ENCODE data around the gene NFATC3.
"Not testable (repeated sequence)": the region's sequence is repeated elsewhere in the genome, so short reads cannot be mapped to it uniquely, and the experiment has no call there.

NFATC3 gene

DNA sequence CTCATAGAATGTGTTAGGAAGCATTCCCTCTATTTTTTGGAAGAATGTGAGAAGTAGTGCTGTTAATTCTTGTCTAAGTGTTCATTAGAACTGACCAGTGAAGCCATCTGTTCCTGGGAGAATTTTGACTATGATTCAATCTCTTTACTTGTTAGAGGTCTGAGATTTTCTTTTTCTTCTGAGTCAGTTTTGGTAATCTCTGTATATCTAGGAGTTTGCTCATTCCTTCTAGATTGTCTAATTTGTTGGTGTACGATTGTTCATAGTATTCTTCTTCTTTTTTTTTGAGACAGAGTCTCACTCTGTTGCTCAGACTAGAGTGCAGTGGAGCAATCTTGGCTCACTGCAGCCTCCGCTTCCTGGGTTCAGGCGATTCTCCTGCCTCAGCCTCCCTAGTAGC lies 20.4 kb downstream of the NFATC3 start:
- no peak for DNase-seq (ENCODE audit: extremely low read depth, low read depth)
- TF ChIP-seq, protein P1, sequence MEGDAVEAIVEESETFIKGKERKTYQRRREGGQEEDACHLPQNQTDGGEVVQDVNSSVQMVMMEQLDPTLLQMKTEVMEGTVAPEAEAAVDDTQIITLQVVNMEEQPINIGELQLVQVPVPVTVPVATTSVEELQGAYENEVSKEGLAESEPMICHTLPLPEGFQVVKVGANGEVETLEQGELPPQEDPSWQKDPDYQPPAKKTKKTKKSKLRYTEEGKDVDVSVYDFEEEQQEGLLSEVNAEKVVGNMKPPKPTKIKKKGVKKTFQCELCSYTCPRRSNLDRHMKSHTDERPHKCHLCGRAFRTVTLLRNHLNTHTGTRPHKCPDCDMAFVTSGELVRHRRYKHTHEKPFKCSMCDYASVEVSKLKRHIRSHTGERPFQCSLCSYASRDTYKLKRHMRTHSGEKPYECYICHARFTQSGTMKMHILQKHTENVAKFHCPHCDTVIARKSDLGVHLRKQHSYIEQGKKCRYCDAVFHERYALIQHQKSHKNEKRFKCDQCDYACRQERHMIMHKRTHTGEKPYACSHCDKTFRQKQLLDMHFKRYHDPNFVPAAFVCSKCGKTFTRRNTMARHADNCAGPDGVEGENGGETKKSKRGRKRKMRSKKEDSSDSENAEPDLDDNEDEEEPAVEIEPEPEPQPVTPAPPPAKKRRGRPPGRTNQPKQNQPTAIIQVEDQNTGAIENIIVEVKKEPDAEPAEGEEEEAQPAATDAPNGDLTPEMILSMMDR (IDR thresholded peaks at IDR 0.05; ENCODE audit: low read depth, low read length, missing control alignments): no peak
- no peak overlapping the region for H3K4me3 ChIP-seq (replicated peaks; ENCODE audit: low read depth, low read length)

DNA sequence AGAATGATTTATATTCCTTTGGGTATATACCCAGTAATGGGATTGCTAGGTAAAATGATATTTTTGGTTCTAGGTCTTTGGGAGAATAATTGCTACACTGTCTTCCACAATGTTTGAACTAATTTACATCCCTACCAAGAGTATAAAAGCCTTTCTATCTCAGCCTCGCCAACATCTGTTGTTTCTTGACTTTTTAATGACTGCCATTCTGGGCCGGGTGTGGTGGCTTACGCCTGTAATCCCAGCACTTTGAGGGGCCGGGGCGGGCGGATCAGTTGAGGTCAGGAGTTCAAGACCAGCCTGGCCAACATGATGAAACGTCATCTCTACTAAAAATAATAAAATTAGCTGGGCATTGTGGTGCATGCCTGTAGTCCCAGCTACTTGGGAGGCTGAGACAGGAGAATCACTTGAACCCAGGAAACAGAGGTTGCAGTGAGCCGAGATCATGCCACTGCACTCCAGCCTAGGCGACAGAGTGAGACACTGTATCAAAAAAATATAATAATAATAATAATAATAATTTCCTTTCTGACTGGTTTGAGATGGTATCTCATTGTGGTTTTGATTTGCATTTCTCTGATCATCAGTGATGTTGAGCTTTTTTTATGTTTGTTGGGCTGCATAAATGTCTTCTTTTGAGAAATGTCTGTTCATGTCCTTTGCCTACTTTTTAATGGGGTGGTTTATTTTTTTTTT lies 22.2 kb downstream of the NFATC3 start:
- not testable (repeated sequence) for DNase-seq (ENCODE audit: extremely low read depth, low read depth); H3K4me3 ChIP-seq (replicated peaks; ENCODE audit: low read depth, low read length)

DNA sequence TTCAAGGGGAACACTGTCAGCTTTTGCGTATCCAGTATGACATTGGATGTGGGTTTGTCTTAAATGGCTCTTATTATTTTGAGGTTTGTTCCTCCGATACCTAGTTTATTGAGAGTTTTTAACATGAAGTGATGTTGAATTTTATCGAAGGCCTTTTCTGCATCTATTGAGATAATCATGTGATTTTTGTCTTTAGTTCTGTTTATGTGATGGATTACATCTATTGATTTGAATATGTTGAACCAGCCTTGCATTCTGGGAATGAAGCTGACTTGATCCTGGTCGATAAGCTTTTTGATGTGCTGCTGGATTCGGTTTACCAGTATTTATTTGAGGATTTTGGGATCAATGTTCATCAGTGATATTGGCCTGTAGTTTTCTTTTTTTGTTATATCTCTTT lies 24.0 kb downstream of the NFATC3 start:
- DNase-seq (ENCODE audit: extremely low read depth, low read depth); H3K4me3 ChIP-seq (replicated peaks; ENCODE audit: low read depth, low read length): not testable (repeated sequence)

DNA sequence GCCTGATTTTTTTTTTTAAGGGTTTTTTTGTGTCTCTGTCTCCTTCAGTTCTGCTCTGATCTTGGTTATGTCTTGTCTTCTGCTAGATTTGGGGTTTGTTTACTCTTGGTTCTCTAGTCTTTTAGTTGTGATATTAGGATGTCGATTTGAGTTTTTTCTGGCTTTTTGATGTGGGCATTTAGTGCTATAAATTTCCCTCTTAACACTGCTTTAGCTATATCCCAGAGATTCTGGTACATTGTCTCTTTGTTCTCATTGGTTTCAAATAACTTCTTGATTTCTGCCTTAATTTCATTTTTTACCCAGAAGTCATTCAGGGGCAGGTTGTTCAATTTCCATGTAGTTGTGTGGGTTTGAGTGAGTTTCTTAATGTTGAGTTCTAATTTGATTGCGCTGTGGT lies 25.4 kb downstream of the NFATC3 start:
- not testable (repeated sequence) for H3K4me3 ChIP-seq (replicated peaks; ENCODE audit: low read depth, low read length); DNase-seq (ENCODE audit: extremely low read depth, low read depth)

DNA sequence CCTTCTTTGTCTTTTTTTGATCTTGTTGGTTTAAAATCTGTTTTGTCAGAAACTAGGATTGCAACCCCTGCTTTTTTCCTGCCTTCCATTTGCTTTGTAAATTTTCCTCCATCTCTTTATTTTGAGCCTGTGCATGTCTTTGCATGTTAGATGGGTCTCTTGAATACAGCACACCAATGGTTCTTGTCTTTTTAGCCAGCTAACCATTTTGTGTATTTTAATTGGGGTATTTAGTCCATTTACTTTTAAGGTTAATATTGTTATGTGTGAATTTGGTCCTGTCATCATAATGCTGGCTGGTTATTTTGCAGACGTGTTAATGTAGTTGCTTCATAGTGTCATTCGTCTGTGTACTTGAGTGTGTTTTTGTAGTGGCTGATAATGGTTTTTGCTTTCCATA lies 26.2 kb downstream of the NFATC3 start:
- TF ChIP-seq, protein P1 (IDR thresholded peaks at IDR 0.05; ENCODE audit: low read depth, low read length, missing control alignments): no peak
- H3K4me3 ChIP-seq (replicated peaks; ENCODE audit: low read depth, low read length): no peak overlapping the region
- no peak for DNase-seq (ENCODE audit: extremely low read depth, low read depth)

DNA sequence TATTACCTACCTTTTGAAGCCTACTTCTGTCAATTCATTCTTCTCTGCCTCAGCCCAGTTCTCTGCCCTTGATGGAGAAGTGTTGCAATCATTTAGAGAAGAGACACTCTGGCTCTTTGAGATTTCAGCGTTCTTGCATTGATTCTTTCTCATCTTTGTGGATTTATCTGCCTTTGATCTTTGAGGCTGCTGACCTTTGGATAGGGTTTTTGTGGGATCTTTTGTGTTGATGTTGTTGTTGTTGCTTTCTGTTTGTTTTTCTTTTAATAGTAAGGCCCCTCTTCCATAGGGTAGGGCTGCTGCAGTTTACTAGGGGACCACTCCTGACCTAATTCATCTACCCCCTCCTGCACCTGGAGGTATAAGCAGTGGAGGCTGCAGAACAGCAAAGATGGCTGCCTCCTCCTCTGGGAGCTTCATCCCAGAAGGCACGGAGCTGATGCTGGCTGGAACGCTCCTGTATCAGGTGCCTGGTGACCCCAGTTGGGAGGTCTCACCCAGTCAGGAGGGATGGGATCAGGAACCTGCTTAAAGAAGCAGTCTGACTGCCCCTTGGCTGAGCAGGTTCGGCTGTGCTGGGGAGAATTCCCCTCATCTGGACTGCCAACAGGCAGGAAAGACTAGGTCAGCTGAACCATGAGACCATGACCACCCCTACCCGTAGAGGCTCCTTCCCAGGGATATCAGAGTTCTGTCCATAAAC lies 28.0 kb downstream of the NFATC3 start:
- TF ChIP-seq, protein P1 (IDR thresholded peaks at IDR 0.05; ENCODE audit: low read depth, low read length, missing control alignments): no peak
- no peak for DNase-seq (ENCODE audit: extremely low read depth, low read depth)
- no peak overlapping the region for H3K4me3 ChIP-seq (replicated peaks; ENCODE audit: low read depth, low read length)

DNA sequence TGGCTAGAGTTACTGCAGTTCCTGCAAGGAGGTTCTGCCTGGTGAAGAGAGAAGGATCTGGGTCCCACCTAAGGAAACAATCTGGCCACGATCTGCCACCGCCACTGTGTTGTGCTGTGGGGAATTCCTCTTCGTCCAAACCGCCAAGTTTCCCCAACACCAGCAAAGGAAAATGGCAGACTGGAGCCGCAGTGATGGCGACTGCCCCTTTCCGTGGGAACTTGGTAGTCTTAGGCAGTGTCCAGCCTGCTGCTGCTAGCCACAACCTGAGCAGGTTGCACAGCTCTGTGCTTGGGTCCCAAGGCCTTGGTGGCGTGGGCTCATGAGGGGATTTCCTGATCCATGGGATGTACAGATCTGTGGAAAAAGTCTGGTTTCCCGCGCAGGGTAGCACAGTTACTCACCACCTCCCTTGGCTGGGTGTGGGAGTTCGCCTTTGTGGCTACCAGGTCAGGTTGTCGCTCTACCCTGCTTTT lies 28.6 kb downstream of the NFATC3 start:
- TF ChIP-seq, protein P1 (IDR thresholded peaks at IDR 0.05; ENCODE audit: low read depth, low read length, missing control alignments): no peak
- DNase-seq (ENCODE audit: extremely low read depth, low read depth): no peak
- H3K4me3 ChIP-seq (replicated peaks; ENCODE audit: low read depth, low read length): no peak overlapping the region

DNA sequence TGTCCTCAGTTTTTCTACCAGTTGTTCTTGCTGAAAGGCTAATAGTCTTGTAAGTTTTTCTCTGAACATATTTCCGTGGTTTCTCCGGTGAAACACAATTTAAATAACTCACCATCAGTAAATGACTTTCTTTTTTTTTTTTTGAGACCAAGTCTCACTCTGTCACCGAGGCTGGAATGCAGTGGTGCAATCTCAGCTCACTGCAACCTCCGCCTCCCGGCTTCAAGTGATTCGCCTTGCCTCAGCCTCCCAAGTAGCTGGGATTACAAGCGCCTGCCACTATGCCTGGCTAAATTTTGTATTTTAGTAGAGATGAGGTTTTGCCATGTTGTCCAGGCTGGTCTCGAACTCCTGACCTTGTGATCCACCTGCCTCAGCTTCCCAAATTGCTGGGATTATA lies 29.8 kb downstream of the NFATC3 start:
- H3K4me3 ChIP-seq (replicated peaks; ENCODE audit: low read depth, low read length); DNase-seq (ENCODE audit: extremely low read depth, low read depth): not testable (repeated sequence)

DNA sequence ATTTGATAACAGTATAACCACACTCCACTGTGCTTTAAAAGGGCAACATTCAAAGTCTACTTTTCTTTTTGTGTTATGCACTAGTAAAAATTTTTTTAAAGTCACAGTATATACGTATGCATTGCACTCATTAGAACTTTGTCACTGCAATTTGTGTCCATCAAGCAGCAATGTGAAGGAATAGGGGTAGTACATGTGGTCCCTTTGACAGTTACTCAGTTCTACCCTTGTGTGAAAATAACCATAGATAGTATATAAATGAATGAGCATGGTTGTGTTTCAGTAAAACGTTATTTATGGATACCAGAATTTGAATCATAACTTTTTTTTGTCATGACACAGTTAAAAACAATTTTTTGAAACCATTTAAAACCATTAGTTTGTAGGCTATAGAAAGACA lies 30.7 kb downstream of the NFATC3 start:
- no peak for DNase-seq (ENCODE audit: extremely low read depth, low read depth)
- TF ChIP-seq, protein P1 (IDR thresholded peaks at IDR 0.05; ENCODE audit: low read depth, low read length, missing control alignments): no peak
- H3K4me3 ChIP-seq (replicated peaks; ENCODE audit: low read depth, low read length): no peak overlapping the region
